ENCODE data around the gene PCOLCE2.

Gene PCOLCE2

GRCh38 chr3:142884531-142884930 is 4.4 kb downstream of the PCOLCE2 start:
- TF ChIP-seq EP300 (IDR thresholded peaks at IDR 0.05; ENCODE audit: borderline replicate concordance) (no peak), YY1 (IDR thresholded peaks at IDR 0.05; ENCODE audit: low read depth) (no peak), MAX (IDR thresholded peaks at IDR 0.05) (no peak), TCF12 (IDR thresholded peaks at IDR 0.05; ENCODE audit: low read depth) (no peak), CREB1 (IDR thresholded peaks at IDR 0.05; ENCODE audit: low read depth) (no peak), TEAD4 (IDR thresholded peaks at IDR 0.05) (no peak), CEBPB (IDR thresholded peaks at IDR 0.05) (no peak), TAF1 (IDR thresholded peaks at IDR 0.05; ENCODE audit: low read depth) (no peak), NFIC (IDR thresholded peaks at IDR 0.05) (no peak)

- TF ChIP-seq REST (IDR thresholded peaks at IDR 0.05; ENCODE audit: low read depth) (no peak), CEBPB (IDR thresholded peaks at IDR 0.05) (no peak), EP300 (IDR thresholded peaks at IDR 0.05; ENCODE audit: borderline replicate concordance) (no peak), ZBTB7A (IDR thresholded peaks at IDR 0.05; ENCODE audit: low read depth) (no peak), TAF1 (IDR thresholded peaks at IDR 0.05; ENCODE audit: low read depth) (no peak)
Measured at GRCh38 chr3:142881445-142882224, 7.2 kb downstream of the PCOLCE2 start.

GRCh38 chr3:142878649-142879300 is 10.1 kb downstream of the PCOLCE2 start:
- TF ChIP-seq RAD21 (IDR thresholded peaks at IDR 0.05; ENCODE audit: low read depth) = no peak
- TF ChIP-seq TAF1 (IDR thresholded peaks at IDR 0.05; ENCODE audit: low read depth) = no peak
- no peak for TF ChIP-seq ZBTB7A (IDR thresholded peaks at IDR 0.05; ENCODE audit: low read depth)
- TF ChIP-seq CEBPB (IDR thresholded peaks at IDR 0.05) = no peak
- no peak for TF ChIP-seq REST (IDR thresholded peaks at IDR 0.05; ENCODE audit: low read depth)
- no peak for TF ChIP-seq CREB1 (IDR thresholded peaks at IDR 0.05; ENCODE audit: low read depth)
- TF ChIP-seq MAX (IDR thresholded peaks at IDR 0.05) = no peak
- no peak for TF ChIP-seq EP300 (IDR thresholded peaks at IDR 0.05; ENCODE audit: borderline replicate concordance)
- TF ChIP-seq USF1 (IDR thresholded peaks at IDR 0.05) = no peak
- TF ChIP-seq EGR1 (IDR thresholded peaks at IDR 0.05) = no peak
- TF ChIP-seq FOXM1 (IDR thresholded peaks at IDR 0.05; ENCODE audit: borderline replicate concordance, low read depth) = no peak

- TF ChIP-seq TEAD4 (IDR thresholded peaks at IDR 0.05) (no peak), MAX (IDR thresholded peaks at IDR 0.05) (no peak), FOXM1 (IDR thresholded peaks at IDR 0.05; ENCODE audit: borderline replicate concordance, low read depth) (no peak), NFIC (IDR thresholded peaks at IDR 0.05) (no peak), USF1 (IDR thresholded peaks at IDR 0.05) (no peak), CREB1 (IDR thresholded peaks at IDR 0.05; ENCODE audit: low read depth) (no peak), EP300 (IDR thresholded peaks at IDR 0.05; ENCODE audit: borderline replicate concordance) (no peak), TCF12 (IDR thresholded peaks at IDR 0.05; ENCODE audit: low read depth) (no peak), RAD21 (IDR thresholded peaks at IDR 0.05; ENCODE audit: low read depth) (no peak), YY1 (IDR thresholded peaks at IDR 0.05; ENCODE audit: low read depth) (no peak), ZBTB7A (IDR thresholded peaks at IDR 0.05; ENCODE audit: low read depth) (no peak), EGR1 (IDR thresholded peaks at IDR 0.05) (no peak), CEBPB (IDR thresholded peaks at IDR 0.05) (no peak), REST (IDR thresholded peaks at IDR 0.05; ENCODE audit: low read depth) (no peak), TAF1 (IDR thresholded peaks at IDR 0.05; ENCODE audit: low read depth) (no peak)
Measured at GRCh38 chr3:142876417-142876816, 12.5 kb downstream of the PCOLCE2 start.
